IPS DF 4.7 (cell line): ENCODE results near the gene CLRN3.

Experiments
- DNase-seq: peaks from one replicate; pipeline ENCODE4 v3.0.0-alpha.2; 2013; ENCODE audit warnings: low spot score; ENCODE audit errors: extremely low read depth

Gene CLRN3

GRCh38 chr10:127875449-127875765 lies 17.3 kb downstream of the CLRN3 start:
- DNase-seq: no peak

- no peak for DNase-seq
Observed at GRCh38 chr10:127874671-127875448, 17.9 kb downstream of the CLRN3 start.

GRCh38 chr10:127873901-127874470 lies 18.8 kb downstream of the CLRN3 start:
- DNase-seq: no peak

- no peak for DNase-seq
Observed at GRCh38 chr10:127872871-127873600, 19.7 kb downstream of the CLRN3 start.

GRCh38 chr10:127872011-127872761 lies 20.6 kb downstream of the CLRN3 start:
- no peak for DNase-seq

- DNase-seq: no peak
Observed at GRCh38 chr10:127871631-127872010, 21.1 kb downstream of the CLRN3 start.

- DNase-seq: no peak
Observed at GRCh38 chr10:127869329-127869728, 23.4 kb downstream of the CLRN3 start.

- no peak for DNase-seq
Observed at GRCh38 chr10:127867805-127868204, 24.9 kb downstream of the CLRN3 start.

GRCh38 chr10:127866276-127867013 lies 26.3 kb downstream of the CLRN3 start:
- DNase-seq: no peak

GRCh38 chr10:127863231-127863825 lies 29.4 kb downstream of the CLRN3 start:
- DNase-seq: no peak

- DNase-seq: no peak
Observed at GRCh38 chr10:127860592-127860991, 32.1 kb downstream of the CLRN3 start.

GRCh38 chr10:127855976-127856375 lies 36.8 kb downstream of the CLRN3 start:
- DNase-seq: no peak

- DNase-seq: no peak
Observed at GRCh38 chr10:127855591-127855881, 37.2 kb downstream of the CLRN3 start.

- DNase-seq: no peak
Observed at GRCh38 chr10:127854769-127855590, 37.8 kb downstream of the CLRN3 start.

GRCh38 chr10:127853868-127854768 lies 38.6 kb downstream of the CLRN3 start:
- DNase-seq: peak; percentile 38

- no peak for DNase-seq
Observed at GRCh38 chr10:127852456-127852855, 40.3 kb downstream of the CLRN3 start.

- no peak for DNase-seq
Observed at GRCh38 chr10:127851661-127852194, 41.0 kb downstream of the CLRN3 start.

GRCh38 chr10:127850944-127851343 lies 41.8 kb downstream of the CLRN3 start:
- no peak for DNase-seq

GRCh38 chr10:127849921-127850320 lies 42.8 kb downstream of the CLRN3 start:
- no peak for DNase-seq
